HepG2 (cell line): ENCODE data around the gene ANKRD65. TPM values are rescaled to one million over a fixed set of nuclear protein-coding genes. Genes with fewer than 3 reads are reported as not detected.
A peak's percentile ranks its signal among the peaks of the same experiment; 100 is the strongest.

Experiments used
- CEBPB ChIP-seq: IDR thresholded peaks from 2 replicates; pipeline ENCODE4 v1.6.1; 2011; ENCODE audit warnings: low read depth, low read length, improper control_type of control experiment, borderline replicate concordance
- DBP ChIP-seq: sonication (generic); formaldehyde crosslinking; IDR thresholded peaks from 2 replicates; pipeline ENCODE4 v1.4.0; 2020; ENCODE audit warnings: missing genetic modification reagents; ENCODE audit errors: not compliant biosample characterization
- FOXK2 ChIP-seq: fragments of 450-650 bp; IDR thresholded peaks from 2 replicates; pipeline ENCODE4 v1.6.1; 2016
- HCFC1 ChIP-seq: fragments of 150-350 bp; IDR thresholded peaks from 2 replicates; pipeline ENCODE4 v1.6.1; 2014; ENCODE audit warnings: low read depth, low read length
- KMT2A ChIP-seq: sonication (generic); formaldehyde crosslinking; IDR thresholded peaks from 2 replicates; pipeline ENCODE4 v1.4.0; 2020; ENCODE audit warnings: missing genetic modification reagents
- MATR3 ChIP-seq: sonication (generic); formaldehyde crosslinking; IDR thresholded peaks from 2 replicates; pipeline ENCODE4 v1.4.0; 2020; ENCODE audit warnings: missing genetic modification reagents
- MXD1 ChIP-seq: sonication (generic); formaldehyde crosslinking; IDR thresholded peaks from 2 replicates; pipeline ENCODE4 v1.4.0; 2020; ENCODE audit warnings: mild to moderate bottlenecking, missing genetic modification reagents
- NFATC3 ChIP-seq: sonication (generic); formaldehyde crosslinking; IDR thresholded peaks from 2 replicates; pipeline ENCODE4 v1.5.1; 2020; ENCODE audit warnings: mild to moderate bottlenecking, missing genetic modification reagents
- NR2F6 ChIP-seq, 2 experiments: IDR thresholded peaks; 2 replicates each; pipeline ENCODE4 v1.6.1; 2016; ENCODE audit warnings: antibody characterized with exemption in 1 of 2, mild to moderate bottlenecking in 1 of 2
- SAFB2 ChIP-seq: sonication (generic); formaldehyde crosslinking; IDR thresholded peaks from 2 replicates; pipeline ENCODE4 v1.5.1; 2020; ENCODE audit warnings: missing genetic modification reagents, low read depth, mild to moderate bottlenecking, borderline replicate concordance
- ZBTB20 ChIP-seq: sonication (generic); formaldehyde crosslinking; IDR thresholded peaks from 2 replicates; pipeline ENCODE4 v1.8.1; 2023; ENCODE audit warnings: missing genetic modification reagents, low read depth, mild to moderate bottlenecking, borderline replicate concordance
- ZFP62 ChIP-seq: sonication (generic); formaldehyde crosslinking; IDR thresholded peaks from 2 replicates; pipeline ENCODE4 v1.4.0; 2020; ENCODE audit warnings: missing genetic modification reagents
- ZNF10 ChIP-seq: sonication (generic); formaldehyde crosslinking; IDR thresholded peaks from 2 replicates; pipeline ENCODE4 v1.4.0; 2020; ENCODE audit warnings: mild to moderate bottlenecking, low read depth, missing genetic modification reagents, borderline replicate concordance
- ZNF207 ChIP-seq: fragments of 450-650 bp; IDR thresholded peaks from 2 replicates; pipeline ENCODE4 v1.6.1; 2016; ENCODE audit warnings: antibody characterized with exemption, borderline replicate concordance
- ZNF232 ChIP-seq: sonication (generic); formaldehyde crosslinking; IDR thresholded peaks from 2 replicates; pipeline ENCODE4 v1.4.0; 2020; ENCODE audit warnings: missing genetic modification reagents, borderline replicate concordance
- ZNF256 ChIP-seq: sonication (generic); formaldehyde crosslinking; conservative IDR thresholded peaks from 2 replicates; pipeline ENCODE4 v1.4.0; 2020; ENCODE audit warnings: missing genetic modification reagents
- ZNF674 ChIP-seq: sonication (generic); formaldehyde crosslinking; IDR thresholded peaks from 2 replicates; pipeline ENCODE4 v1.5.0; 2020; ENCODE audit warnings: low read depth, mild to moderate bottlenecking, missing genetic modification reagents
- ZNF878 ChIP-seq: sonication (generic); formaldehyde crosslinking; IDR thresholded peaks from 2 replicates; pipeline ENCODE4 v1.8.1; 2023; ENCODE audit warnings: mild to moderate bottlenecking, missing genetic modification reagents, moderate library complexity
- polyA plus RNA-seq, 8 experiments: library from polyadenylated mRNA; depleted of rRNA in 3 of 8; stranded (reverse) in 7 of 8; unstranded in 1 of 8; fragments of >200 nt; fragmentation: Illumina TruSeq in 4 of 8; extraction: Trizol in 4 of 8; gene quantifications; 2 replicates each; pipeline versions ENCODE4 v1.2.1 to v1.2.3, GENCODE V29; 2011 to 2016; ENCODE audit warnings: low read depth in 4 of 8, missing spikeins in 1 of 8, mixed read lengths in 1 of 8; ENCODE audit not compliant: insufficient read depth in 1 of 8
- total RNA-seq, 5 experiments: library from RNA; depleted of rRNA; stranded (reverse); fragments of >200 nt; fragmentation: Illumina TruSeq; extraction: Trizol; gene quantifications; 2 replicates each; pipeline ENCODE4 v1.2.3, GENCODE V29; 2016; ENCODE audit warnings: low read depth in 1 of 5
- TF ChIP-seq, protein P1 (sequence below): IDR thresholded peaks from 2 replicates; pipeline ENCODE4 v1.6.1; 2018; ENCODE audit warnings: missing genetic modification reagents
- TF ChIP-seq, protein P2 (sequence below): sonication (generic); formaldehyde crosslinking; IDR thresholded peaks from 2 replicates; pipeline ENCODE4 v1.9.0; 2021; ENCODE audit warnings: missing genetic modification reagents, mild to moderate bottlenecking, borderline replicate concordance
- TF ChIP-seq, protein P3 (sequence below): sonication (generic); formaldehyde crosslinking; IDR thresholded peaks from 2 replicates; pipeline ENCODE4 v1.5.0; 2020; ENCODE audit warnings: mild to moderate bottlenecking, missing genetic modification reagents, borderline replicate concordance

ANKRD65 gene
- total and polyA plus RNA-seq, 2 of the 13 experiments (the other 11 are each of a cell fraction or from before 2014, with no cell fraction given), result 12.1 to 30.1 TPM

- no peak for TF ChIP-seq ZNF10 (CRISPR knock-in tag)
- TF ChIP-seq ZNF878 (CRISPR knock-in tag), result no peak
- TF ChIP-seq MATR3 (CRISPR knock-in tag), result no peak
- TF ChIP-seq ZNF256, result no peak
- TF ChIP-seq, protein P1, sequence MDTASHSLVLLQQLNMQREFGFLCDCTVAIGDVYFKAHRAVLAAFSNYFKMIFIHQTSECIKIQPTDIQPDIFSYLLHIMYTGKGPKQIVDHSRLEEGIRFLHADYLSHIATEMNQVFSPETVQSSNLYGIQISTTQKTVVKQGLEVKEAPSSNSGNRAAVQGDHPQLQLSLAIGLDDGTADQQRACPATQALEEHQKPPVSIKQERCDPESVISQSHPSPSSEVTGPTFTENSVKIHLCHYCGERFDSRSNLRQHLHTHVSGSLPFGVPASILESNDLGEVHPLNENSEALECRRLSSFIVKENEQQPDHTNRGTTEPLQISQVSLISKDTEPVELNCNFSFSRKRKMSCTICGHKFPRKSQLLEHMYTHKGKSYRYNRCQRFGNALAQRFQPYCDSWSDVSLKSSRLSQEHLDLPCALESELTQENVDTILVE (CRISPR knock-in tag), result peak; percentile 78; the same call in 1 of the 2 replicates
- TF ChIP-seq HCFC1, result no peak
- TF ChIP-seq ZBTB20 (CRISPR knock-in tag), result peak; percentile 75
- TF ChIP-seq, protein P2, sequence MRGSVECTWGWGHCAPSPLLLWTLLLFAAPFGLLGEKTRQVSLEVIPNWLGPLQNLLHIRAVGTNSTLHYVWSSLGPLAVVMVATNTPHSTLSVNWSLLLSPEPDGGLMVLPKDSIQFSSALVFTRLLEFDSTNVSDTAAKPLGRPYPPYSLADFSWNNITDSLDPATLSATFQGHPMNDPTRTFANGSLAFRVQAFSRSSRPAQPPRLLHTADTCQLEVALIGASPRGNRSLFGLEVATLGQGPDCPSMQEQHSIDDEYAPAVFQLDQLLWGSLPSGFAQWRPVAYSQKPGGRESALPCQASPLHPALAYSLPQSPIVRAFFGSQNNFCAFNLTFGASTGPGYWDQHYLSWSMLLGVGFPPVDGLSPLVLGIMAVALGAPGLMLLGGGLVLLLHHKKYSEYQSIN (CRISPR knock-in tag), result 0 out of 2 replicates have a peak, but pooled peaks have one; percentile 59
- 0 out of 2 replicates have a peak, but pooled peaks have one; percentile 49 for TF ChIP-seq NFATC3 (CRISPR knock-in tag)
- no peak; the same call in 1 of the 2 replicates for TF ChIP-seq MXD1 (CRISPR knock-in tag)
- no peak for TF ChIP-seq CEBPB
- peak; percentile 99 for TF ChIP-seq NR2F6 (IDR thresholded peaks at IDR 0.05)
- peak; percentile 99 for TF ChIP-seq NR2F6 (CRISPR knock-in tag; IDR thresholded peaks at IDR 0.05)
- TF ChIP-seq, protein P3, sequence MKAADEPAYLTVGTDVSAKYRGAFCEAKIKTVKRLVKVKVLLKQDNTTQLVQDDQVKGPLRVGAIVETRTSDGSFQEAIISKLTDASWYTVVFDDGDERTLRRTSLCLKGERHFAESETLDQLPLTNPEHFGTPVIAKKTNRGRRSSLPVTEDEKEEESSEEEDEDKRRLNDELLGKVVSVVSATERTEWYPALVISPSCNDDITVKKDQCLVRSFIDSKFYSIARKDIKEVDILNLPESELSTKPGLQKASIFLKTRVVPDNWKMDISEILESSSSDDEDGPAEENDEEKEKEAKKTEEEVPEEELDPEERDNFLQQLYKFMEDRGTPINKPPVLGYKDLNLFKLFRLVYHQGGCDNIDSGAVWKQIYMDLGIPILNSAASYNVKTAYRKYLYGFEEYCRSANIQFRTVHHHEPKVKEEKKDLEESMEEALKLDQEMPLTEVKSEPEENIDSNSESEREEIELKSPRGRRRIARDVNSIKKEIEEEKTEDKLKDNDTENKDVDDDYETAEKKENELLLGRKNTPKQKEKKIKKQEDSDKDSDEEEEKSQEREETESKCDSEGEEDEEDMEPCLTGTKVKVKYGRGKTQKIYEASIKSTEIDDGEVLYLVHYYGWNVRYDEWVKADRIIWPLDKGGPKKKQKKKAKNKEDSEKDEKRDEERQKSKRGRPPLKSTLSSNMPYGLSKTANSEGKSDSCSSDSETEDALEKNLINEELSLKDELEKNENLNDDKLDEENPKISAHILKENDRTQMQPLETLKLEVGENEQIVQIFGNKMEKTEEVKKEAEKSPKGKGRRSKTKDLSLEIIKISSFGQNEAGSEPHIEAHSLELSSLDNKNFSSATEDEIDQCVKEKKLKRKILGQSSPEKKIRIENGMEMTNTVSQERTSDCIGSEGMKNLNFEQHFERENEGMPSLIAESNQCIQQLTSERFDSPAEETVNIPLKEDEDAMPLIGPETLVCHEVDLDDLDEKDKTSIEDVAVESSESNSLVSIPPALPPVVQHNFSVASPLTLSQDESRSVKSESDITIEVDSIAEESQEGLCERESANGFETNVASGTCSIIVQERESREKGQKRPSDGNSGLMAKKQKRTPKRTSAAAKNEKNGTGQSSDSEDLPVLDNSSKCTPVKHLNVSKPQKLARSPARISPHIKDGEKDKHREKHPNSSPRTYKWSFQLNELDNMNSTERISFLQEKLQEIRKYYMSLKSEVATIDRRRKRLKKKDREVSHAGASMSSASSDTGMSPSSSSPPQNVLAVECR (CRISPR knock-in tag), result peak; percentile 96
- no peak for TF ChIP-seq ZFP62
- TF ChIP-seq SAFB2 (CRISPR knock-in tag), result no peak; the same call in none of the 2 replicates
- 0 out of 2 replicates have a peak, but pooled peaks have one; percentile 33 for TF ChIP-seq ZNF674 (CRISPR knock-in tag)
- TF ChIP-seq KMT2A (CRISPR knock-in tag), result peak; percentile 52; the same call in 1 of the 2 replicates
- peak; percentile 65; the same call in 1 of the 2 replicates for TF ChIP-seq ZNF232
- no peak for TF ChIP-seq DBP (CRISPR knock-in tag)
- TF ChIP-seq FOXK2, result peak; percentile 55
- TF ChIP-seq ZNF207, result no peak
Observed at GRCh38 chr1:1432951-1433803, 12.1 kb upstream of the ANKRD65 start (continued).
